Panc1 (cell line): Measurements from ENCODE around the gene SLC25A42. TPM values are rescaled to one million over a fixed set of nuclear protein-coding genes. Genes with fewer than 3 reads are reported as not detected.

Experiments used
- ATAC-seq: fragments of 200-7000 bp; cut with Tn5 transposase; 2 replicates; pipeline ENCODE4 v1.9.1; 2020; ENCODE audit warnings: mild to moderate bottlenecking, moderate library complexity
- BruUV-seq: library from RNA; stranded (reverse); fragments of 400-500 nt; replicated peaks from 2 replicates; lab custom pipeline; 2021; lab: Mats Ljungman, UMichigan
- CTCF ChIA-PET: fragments of 300-600 bp; sonication (Branson Sonifier 250); formaldehyde crosslinking; loops from one replicate; lab custom pipeline; 2022; ENCODE audit warnings: antibody characterized with exemption; lab: Charles Lee
- POLR2A ChIA-PET: fragments of 300-600 bp; sonication (Branson Sonifier 250); formaldehyde crosslinking; loops from one replicate; lab custom pipeline; 2022; ENCODE audit warnings: antibody characterized with exemption; lab: Charles Lee
- DNase-seq: peaks from one replicate; pipeline ENCODE4 v3.0.0-alpha.2; 2010; ENCODE audit warnings: low read depth, low spot score
- H3K27ac ChIP-seq: 2 replicates; pipeline ENCODE4 v1.5.1; 2011; ENCODE audit warnings: mild to moderate bottlenecking, low read length, inconsistent platforms
- H3K27me3 ChIP-seq: fragments of 200-500 bp; sonication (Bioruptor generic); 2 replicates; pipeline ENCODE4 v1.6.0; 2014; ENCODE audit warnings: low read length, inconsistent platforms; ENCODE audit not compliant: control insufficient read depth, insufficient read depth
- H3K36me3 ChIP-seq: fragments of 200-500 bp; sonication (Bioruptor generic); 2 replicates; pipeline ENCODE4 v1.5.1; 2014; ENCODE audit warnings: inconsistent platforms, mild to moderate bottlenecking, low read length, moderate library complexity; ENCODE audit not compliant: control insufficient read depth, insufficient read depth
- H3K4me1 ChIP-seq: 2 replicates; pipeline ENCODE4 v1.5.1; 2011; ENCODE audit warnings: inconsistent platforms, mild to moderate bottlenecking, low read length, moderate library complexity; ENCODE audit not compliant: control insufficient read depth, insufficient read depth
- H3K4me3 ChIP-seq, 2 experiments: 2 replicates each; pipeline ENCODE4 v1.5.1; 2011 to 2012; ENCODE audit warnings: low read depth in 2 of 2, low read length in 2 of 2, mild to moderate bottlenecking in 2 of 2, inconsistent platforms in 1 of 2, moderate library complexity in 1 of 2
- H3K9me3 ChIP-seq: fragments of 200-500 bp; sonication (Bioruptor generic); 2 replicates; pipeline ENCODE4 v1.5.1; 2014; ENCODE audit warnings: low read depth, mild to moderate bottlenecking, inconsistent platforms, low read length, moderate library complexity; ENCODE audit not compliant: control insufficient read depth, insufficient read depth
- CTCF ChIP-seq: fragments of 450-650 bp; IDR thresholded peaks from 2 replicates; pipeline ENCODE4 v1.5.1; 2017; ENCODE audit warnings: mild to moderate bottlenecking
- POLR2AphosphoS5 ChIP-seq: IDR thresholded peaks from 2 replicates; pipeline ENCODE4 v1.6.1; 2012; ENCODE audit warnings: mild to moderate bottlenecking, low read depth, low read length, moderate library complexity
- REST ChIP-seq, 2 experiments: IDR thresholded peaks; 2 replicates each; pipeline ENCODE4 v1.6.1; 2011 to 2012; ENCODE audit warnings: low read depth in 2 of 2, control low read depth in 1 of 2, low read length in 1 of 2, mild to moderate bottlenecking in 1 of 2, moderate library complexity in 1 of 2; ENCODE audit not compliant: insufficient read depth in 1 of 2
- SIN3A ChIP-seq: IDR thresholded peaks from 2 replicates; pipeline ENCODE4 v1.6.1; 2012; ENCODE audit warnings: low read depth, mild to moderate bottlenecking, low read length, moderate library complexity, borderline replicate concordance; ENCODE audit not compliant: insufficient read depth
- TCF7L2 ChIP-seq: IDR thresholded peaks from 2 replicates; pipeline ENCODE4 v1.6.1; 2011; ENCODE audit warnings: mild to moderate bottlenecking, low read depth, low read length, inconsistent platforms
- in situ Hi-C: cut with HindIII; loops from 2 replicates; pipeline ENCODE4 v1.10.0; 2016; ENCODE audit warnings: low sequenced_read_pairs, low pct_unique_long_range_greater_than_20kb
- intact Hi-C: fragments of 100-400 bp; cut with micrococcal nuclease; formaldehyde crosslinking; loops from one replicate; pipeline ENCODE4 v1.10.0; 2022; ENCODE audit not compliant: unreplicated experiment
- total RNA-seq: library from RNA; stranded (reverse); gene quantifications from one replicate; pipeline ENCODE4 v1.2.1, GENCODE V29; 2021; ENCODE audit not compliant: unreplicated experiment

The SLC25A42 gene
- total RNA-seq, 1 experiment from 2014 or later: 2.6 TPM

DNA sequence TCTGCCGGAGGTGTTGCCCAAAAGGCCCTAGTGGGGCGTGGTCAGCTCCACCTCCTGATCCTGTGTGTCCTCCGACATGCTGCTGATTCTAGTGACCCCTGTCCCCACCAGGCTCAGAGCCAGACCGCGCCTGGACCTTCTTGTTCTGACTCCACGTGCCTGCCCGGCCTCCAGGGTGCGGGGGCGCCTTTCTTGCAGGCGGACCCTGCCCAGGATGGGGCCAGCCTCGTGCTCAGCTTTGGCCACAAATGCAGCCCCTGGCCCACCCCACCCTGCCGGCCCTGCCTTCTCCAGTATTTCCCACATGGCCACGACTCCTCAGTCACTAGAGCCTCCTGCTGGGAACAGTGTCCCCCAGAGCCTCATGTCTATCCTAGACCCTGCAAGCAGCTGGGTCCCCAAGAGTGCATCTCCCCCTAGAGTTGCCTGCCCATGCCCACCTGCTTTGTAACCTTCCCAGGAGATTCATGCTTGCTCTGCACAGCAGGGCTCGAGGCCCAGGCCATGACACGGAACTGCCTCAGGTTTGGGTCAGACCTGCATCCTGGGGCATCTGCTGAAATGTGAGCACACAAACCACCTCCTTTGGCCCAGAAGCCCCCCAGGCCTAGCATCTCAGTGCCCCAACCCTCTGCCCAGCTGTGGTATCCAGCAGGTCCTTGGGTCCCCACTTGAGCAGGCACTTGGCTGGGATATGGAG is 47.5 kb downstream of the SLC25A42 start:
- no peaks in the 10 kb centered on the region for H3K9me3 ChIP-seq
- ATAC-seq: no peak
- CTCF ChIA-PET: interaction anchor here (0.6 kb wide), 1 partner anchor 31 kb away, joined by 8 read pairs; no protein-coding TSS in a partner anchor

GRCh38 chr19:19111967-19112580 is 48.3 kb downstream of the SLC25A42 start:
- POLR2A ChIA-PET: no interaction called here
- intact Hi-C loops: no loop called here
- CTCF ChIA-PET: no interaction called here
- TF ChIP-seq CTCF (no peak), REST (IDR thresholded peaks at IDR 0.05; ENCODE audit: insufficient read depth in 1 of 2, low read depth in 2 of 2, low read length in 1 of 2) (no peak), POLR2AphosphoS5 (no peak), TCF7L2 (no peak)

More for the DNA sequence above, 47.5 kb downstream of the SLC25A42 start:
- no peak overlapping the region for H3K4me3 ChIP-seq
- in situ Hi-C loops (no loop called here), intact Hi-C loops (no loop called here)
- TF ChIP-seq CTCF (no peak), TCF7L2 (no peak), REST (IDR thresholded peaks at IDR 0.05; ENCODE audit: insufficient read depth in 1 of 2, low read depth in 2 of 2, low read length in 1 of 2) (no peak), SIN3A (no peak), POLR2AphosphoS5 (no peak)
- POLR2A ChIA-PET: no interaction called here
- no peaks in the 10 kb centered on the region for H3K36me3 ChIP-seq
- no peaks in the 10 kb centered on the region for H3K4me1 ChIP-seq
- no peaks in the 10 kb centered on the region for H3K27me3 ChIP-seq
- DNase-seq: no peak
- no peak overlapping the region for H3K27ac ChIP-seq
- BruUV-seq: no TSS peak

More at GRCh38 chr19:19111967-19112580, 48.3 kb downstream of the SLC25A42 start:
- DNase-seq (no peak), ATAC-seq (no peak)
- Histone ChIP-seq H3K9me3 (no peaks in the 10 kb centered on the region), H3K4me1 (no peaks in the 10 kb centered on the region), H3K4me3 (no peak overlapping the region), H3K36me3 (no peaks in the 10 kb centered on the region), H3K27ac (no peak overlapping the region), H3K27me3 (no peaks in the 10 kb centered on the region)
- in situ Hi-C loops: no loop called here
- BruUV-seq: no TSS peak
